SK-N-SH treated with all-trans-retinoic acid at 6 μM for 48 hours (cell line): ENCODE measurements around the gene NCAN.

ENCODE experiments used
- ATAC-seq: fragments of 200-7000 bp; cut with Tn5 transposase; 3 replicates; pipeline ENCODE4 v1.9.1; 2020; ENCODE audit warnings: mild to moderate bottlenecking, moderate library complexity
- ARNTL ChIP-seq: fragments of 450-650 bp; formaldehyde crosslinking; IDR thresholded peaks from 2 replicates; pipeline ENCODE4 v1.5.0; 2020; ENCODE audit warnings: low read depth, mild to moderate bottlenecking, moderate library complexity, borderline replicate concordance
- BACH2 ChIP-seq: fragments of 250-450 bp; sonication (Bioruptor Pico); IDR thresholded peaks from 2 replicates; pipeline ENCODE4 v1.9.0; 2021; ENCODE audit warnings: mild to moderate bottlenecking, borderline replicate concordance
- CREB5 ChIP-seq: fragments of 250-450 bp; sonication (Bioruptor Pico); IDR thresholded peaks from 2 replicates; pipeline ENCODE4 v1.5.1; 2020; ENCODE audit warnings: low read depth, mild to moderate bottlenecking, moderate library complexity
- CSDC2 ChIP-seq: fragments of 250-450 bp; sonication (Bioruptor Pico); IDR thresholded peaks from 2 replicates; pipeline ENCODE4 v1.5.0; 2020; ENCODE audit warnings: mild to moderate bottlenecking, moderate library complexity
- GLIS3 ChIP-seq: fragments of 250-450 bp; sonication (Bioruptor Pico); IDR thresholded peaks from 2 replicates; pipeline ENCODE4 v1.5.0; 2020; ENCODE audit warnings: mild to moderate bottlenecking, moderate library complexity
- ISL1 ChIP-seq: fragments of 250-450 bp; sonication (Bioruptor Pico); IDR thresholded peaks from 2 replicates; pipeline ENCODE4 v2.1.2; 2022; ENCODE audit warnings: mild to moderate bottlenecking, moderate library complexity
- OSR1 ChIP-seq: fragments of 250-450 bp; sonication (Bioruptor Pico); IDR thresholded peaks from 2 replicates; pipeline ENCODE4 v1.8.0; 2022; ENCODE audit warnings: moderate library complexity, mild to moderate bottlenecking, inconsistent platforms
- RARB ChIP-seq: fragments of 250-450 bp; sonication (Bioruptor Pico); IDR thresholded peaks from 2 replicates; pipeline ENCODE4 v1.8.0; 2021; ENCODE audit warnings: mild to moderate bottlenecking, moderate library complexity
- TCF4 ChIP-seq: fragments of 250-450 bp; sonication (Bioruptor Pico); IDR thresholded peaks from 2 replicates; pipeline ENCODE4 v1.8.0; 2021; ENCODE audit warnings: mild to moderate bottlenecking, moderate library complexity, borderline replicate concordance
- TOX ChIP-seq: fragments of 250-450 bp; sonication (Bioruptor Pico); IDR thresholded peaks from 2 replicates; pipeline ENCODE4 v1.8.0; 2021; ENCODE audit warnings: mild to moderate bottlenecking, moderate library complexity, borderline replicate concordance
- TSHZ2 ChIP-seq: fragments of 250-450 bp; sonication (Bioruptor Pico); IDR thresholded peaks from 2 replicates; pipeline ENCODE4 v1.5.0; 2020; ENCODE audit warnings: mild to moderate bottlenecking, moderate library complexity
- ZFP3 ChIP-seq: fragments of 250-450 bp; sonication (Bioruptor Pico); IDR thresholded peaks from 2 replicates; pipeline ENCODE4 v1.5.0; 2020; ENCODE audit warnings: mild to moderate bottlenecking, moderate library complexity
- ZNF565 ChIP-seq: fragments of 450-650 bp; formaldehyde crosslinking; conservative IDR thresholded peaks from 2 replicates; pipeline ENCODE4 v1.5.0; 2020; ENCODE audit warnings: low read depth, mild to moderate bottlenecking, moderate library complexity
- ZNF70 ChIP-seq: fragments of 450-650 bp; formaldehyde crosslinking; IDR thresholded peaks from 2 replicates; pipeline ENCODE4 v1.5.0; 2020; ENCODE audit warnings: mild to moderate bottlenecking, moderate library complexity
- ZNF8 ChIP-seq: fragments of 450-650 bp; formaldehyde crosslinking; IDR thresholded peaks from 2 replicates; pipeline ENCODE4 v1.5.0; 2020; ENCODE audit warnings: mild to moderate bottlenecking, moderate library complexity
- TF ChIP-seq, protein P1 (sequence below): fragments of 250-450 bp; sonication (Bioruptor Pico); IDR thresholded peaks from 2 replicates; pipeline ENCODE4 v1.5.1; 2021; ENCODE audit warnings: mild to moderate bottlenecking, moderate library complexity
- TF ChIP-seq, protein P2 (sequence below): fragments of 250-450 bp; sonication (Bioruptor Pico); IDR thresholded peaks from 2 replicates; pipeline ENCODE4 v1.8.0; 2020; ENCODE audit warnings: mild to moderate bottlenecking, moderate library complexity, borderline replicate concordance
- TF ChIP-seq, protein P3 (sequence below): fragments of 250-450 bp; sonication (Bioruptor Pico); IDR thresholded peaks from 2 replicates; pipeline ENCODE4 v1.8.0; 2021; ENCODE audit warnings: low read depth, mild to moderate bottlenecking, moderate library complexity, borderline replicate concordance

The NCAN gene

DNA sequence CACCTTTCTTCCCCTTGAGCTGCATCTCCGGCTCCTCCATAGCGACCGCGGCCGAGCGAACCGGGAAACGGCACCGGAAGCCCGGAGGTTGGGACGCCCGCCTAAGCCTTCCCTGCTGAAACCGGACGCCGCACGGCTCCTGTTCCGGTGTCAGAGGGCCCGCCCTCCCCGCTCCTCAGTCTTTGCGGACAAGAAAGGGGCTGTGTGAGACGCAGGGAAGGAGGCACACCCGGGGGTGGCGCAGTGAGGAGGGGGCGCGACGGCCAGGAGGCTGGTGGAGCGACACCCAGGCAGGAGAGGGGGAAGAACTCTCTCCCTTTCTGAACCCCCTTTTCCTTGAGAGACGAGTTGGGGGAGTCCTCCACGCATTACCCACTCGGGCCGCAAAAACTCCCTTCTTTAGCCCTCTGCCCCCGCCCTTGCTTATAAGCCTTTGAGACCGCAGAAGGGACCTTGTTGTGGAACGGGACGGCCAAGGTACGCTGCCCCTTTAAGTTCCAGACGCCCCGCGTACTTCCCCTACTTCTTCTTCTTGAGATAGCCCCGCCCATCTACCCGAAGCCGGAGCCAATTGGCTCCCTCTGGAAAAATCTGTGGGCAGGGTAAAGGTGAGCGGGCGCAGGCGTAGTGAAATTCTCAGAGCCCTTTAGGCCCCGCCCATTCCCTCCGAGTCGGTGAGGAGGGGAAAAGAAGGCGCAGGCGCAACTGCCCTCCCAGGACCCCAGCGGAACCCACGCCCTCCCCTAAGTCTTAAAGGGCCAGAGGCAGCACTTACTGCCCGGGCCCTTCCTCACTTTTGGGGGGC lies 19.5 kb upstream of the NCAN start, which contains the start of the genes BORCS8 and RFXANK:
Gene BORCS8, minus strand, starts transcription at position 75 of the 805 bp plus-strand sequence. Its CDS starts 35 bp downstream, at position 40.
Gene RFXANK, plus strand, starts transcription at position 181 of the 805 bp plus-strand sequence. CDS start 1,689 bp downstream, outside the sequence.
- peak; percentile 96 for ATAC-seq
- TF ChIP-seq TCF4 (CRISPR knock-in tag) (no peak), ARNTL (no peak), ZNF70 (no peak), ZNF565 (CRISPR knock-in tag) (no peak), CREB5 (CRISPR knock-in tag) (no peak), CSDC2 (CRISPR knock-in tag) (no peak), RARB (CRISPR knock-in tag) (no peak), ZFP3 (CRISPR knock-in tag) (no peak), OSR1 (CRISPR knock-in tag) (no peak), ISL1 (CRISPR knock-in tag) (no peak), TOX (CRISPR knock-in tag) (no peak)
- TF ChIP-seq, protein P1, sequence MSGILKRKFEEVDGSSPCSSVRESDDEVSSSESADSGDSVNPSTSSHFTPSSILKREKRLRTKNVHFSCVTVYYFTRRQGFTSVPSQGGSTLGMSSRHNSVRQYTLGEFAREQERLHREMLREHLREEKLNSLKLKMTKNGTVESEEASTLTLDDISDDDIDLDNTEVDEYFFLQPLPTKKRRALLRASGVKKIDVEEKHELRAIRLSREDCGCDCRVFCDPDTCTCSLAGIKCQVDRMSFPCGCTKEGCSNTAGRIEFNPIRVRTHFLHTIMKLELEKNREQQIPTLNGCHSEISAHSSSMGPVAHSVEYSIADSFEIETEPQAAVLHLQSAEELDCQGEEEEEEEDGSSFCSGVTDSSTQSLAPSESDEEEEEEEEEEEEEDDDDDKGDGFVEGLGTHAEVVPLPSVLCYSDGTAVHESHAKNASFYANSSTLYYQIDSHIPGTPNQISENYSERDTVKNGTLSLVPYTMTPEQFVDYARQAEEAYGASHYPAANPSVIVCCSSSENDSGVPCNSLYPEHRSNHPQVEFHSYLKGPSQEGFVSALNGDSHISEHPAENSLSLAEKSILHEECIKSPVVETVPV (CRISPR knock-in tag): no peak
- TF ChIP-seq, all 23 proteins: peak for 0

DNA sequence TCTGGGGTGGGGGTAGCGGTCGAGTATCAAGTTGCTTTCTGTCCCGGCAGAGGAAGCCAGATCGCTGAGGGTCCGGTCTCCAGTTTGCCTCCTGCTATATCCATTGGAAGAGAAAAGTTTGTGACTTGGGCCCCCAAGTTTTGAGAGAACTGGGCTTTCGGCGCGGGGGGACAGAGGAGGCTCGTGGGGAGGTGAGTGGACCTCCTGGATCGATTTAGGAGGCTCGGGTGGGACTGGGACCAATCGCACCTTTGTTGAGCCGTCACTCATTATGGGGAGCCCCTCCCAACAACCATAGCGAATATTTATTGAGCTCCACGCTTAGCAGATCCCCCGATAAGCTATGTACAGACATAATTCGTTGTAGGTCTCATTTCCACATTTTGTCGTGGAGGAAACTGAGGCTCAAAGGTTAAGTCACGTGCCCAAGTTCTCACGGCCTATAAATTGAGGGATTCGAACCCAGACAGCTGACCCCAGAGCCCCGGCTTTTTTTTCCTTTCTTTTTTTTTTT lies 18.8 kb upstream of the NCAN start:
- TF ChIP-seq TSHZ2 (CRISPR knock-in tag): no peak
- no peak for TF ChIP-seq GLIS3 (CRISPR knock-in tag)
- TF ChIP-seq, protein P2, sequence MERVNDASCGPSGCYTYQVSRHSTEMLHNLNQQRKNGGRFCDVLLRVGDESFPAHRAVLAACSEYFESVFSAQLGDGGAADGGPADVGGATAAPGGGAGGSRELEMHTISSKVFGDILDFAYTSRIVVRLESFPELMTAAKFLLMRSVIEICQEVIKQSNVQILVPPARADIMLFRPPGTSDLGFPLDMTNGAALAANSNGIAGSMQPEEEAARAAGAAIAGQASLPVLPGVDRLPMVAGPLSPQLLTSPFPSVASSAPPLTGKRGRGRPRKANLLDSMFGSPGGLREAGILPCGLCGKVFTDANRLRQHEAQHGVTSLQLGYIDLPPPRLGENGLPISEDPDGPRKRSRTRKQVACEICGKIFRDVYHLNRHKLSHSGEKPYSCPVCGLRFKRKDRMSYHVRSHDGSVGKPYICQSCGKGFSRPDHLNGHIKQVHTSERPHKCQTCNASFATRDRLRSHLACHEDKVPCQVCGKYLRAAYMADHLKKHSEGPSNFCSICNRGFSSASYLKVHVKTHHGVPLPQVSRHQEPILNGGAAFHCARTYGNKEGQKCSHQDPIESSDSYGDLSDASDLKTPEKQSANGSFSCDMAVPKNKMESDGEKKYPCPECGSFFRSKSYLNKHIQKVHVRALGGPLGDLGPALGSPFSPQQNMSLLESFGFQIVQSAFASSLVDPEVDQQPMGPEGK (CRISPR knock-in tag): no peak
- no peak for TF ChIP-seq BACH2 (CRISPR knock-in tag)
- TF ChIP-seq, protein P1 (CRISPR knock-in tag): no peak
- TF ChIP-seq, all 23 proteins: peak for 0
- peak; percentile 9 for ATAC-seq

GRCh38 chr19:19193926-19194325 lies 17.8 kb upstream of the NCAN start:
- no peak for ATAC-seq
- no peak for TF ChIP-seq ZNF8 (CRISPR knock-in tag)
- TF ChIP-seq ZNF70: no peak
- TF ChIP-seq TOX (CRISPR knock-in tag): no peak
- no peak for TF ChIP-seq GLIS3 (CRISPR knock-in tag)
- TF ChIP-seq ARNTL: no peak
- TF ChIP-seq, protein P3, sequence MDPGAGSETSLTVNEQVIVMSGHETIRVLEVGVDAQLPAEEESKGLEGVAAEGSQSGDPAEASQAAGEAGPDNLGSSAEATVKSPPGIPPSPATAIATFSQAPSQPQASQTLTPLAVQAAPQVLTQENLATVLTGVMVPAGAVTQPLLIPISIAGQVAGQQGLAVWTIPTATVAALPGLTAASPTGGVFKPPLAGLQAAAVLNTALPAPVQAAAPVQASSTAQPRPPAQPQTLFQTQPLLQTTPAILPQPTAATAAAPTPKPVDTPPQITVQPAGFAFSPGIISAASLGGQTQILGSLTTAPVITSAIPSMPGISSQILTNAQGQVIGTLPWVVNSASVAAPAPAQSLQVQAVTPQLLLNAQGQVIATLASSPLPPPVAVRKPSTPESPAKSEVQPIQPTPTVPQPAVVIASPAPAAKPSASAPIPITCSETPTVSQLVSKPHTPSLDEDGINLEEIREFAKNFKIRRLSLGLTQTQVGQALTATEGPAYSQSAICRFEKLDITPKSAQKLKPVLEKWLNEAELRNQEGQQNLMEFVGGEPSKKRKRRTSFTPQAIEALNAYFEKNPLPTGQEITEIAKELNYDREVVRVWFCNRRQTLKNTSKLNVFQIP (CRISPR knock-in tag): no peak
- TF ChIP-seq CSDC2 (CRISPR knock-in tag): no peak
- TF ChIP-seq OSR1 (CRISPR knock-in tag): no peak
- no peak for TF ChIP-seq ZFP3 (CRISPR knock-in tag)
- TF ChIP-seq TSHZ2 (CRISPR knock-in tag): no peak
- TF ChIP-seq, protein P1 (CRISPR knock-in tag): no peak
- TF ChIP-seq BACH2 (CRISPR knock-in tag): no peak
